A549 (cell line): ENCODE measurements around the gene MFSD2A.

Experiments
- BHLHE40 ChIP-seq: IDR thresholded peaks from 2 replicates; pipeline ENCODE4 v1.6.1; 2012; ENCODE audit warnings: low read depth, low read length, inconsistent platforms
- CBX2 ChIP-seq: fragments of 200-600 bp; sonication (generic); IDR thresholded peaks from 2 replicates; pipeline ENCODE4 v1.6.1; 2016; ENCODE audit warnings: low read depth, mild to moderate bottlenecking, borderline replicate concordance
- CTCF ChIP-seq: fragments of >200 bp; sonication (Bioruptor Twin); formaldehyde crosslinking; IDR thresholded peaks from 3 replicates; pipeline ENCODE4 v1.5.1; 2016
- EP300 ChIP-seq, 2 experiments: fragments of >200 bp; sonication (Bioruptor Twin); formaldehyde crosslinking; IDR thresholded peaks; 2 replicates in 1 of 2; 3 replicates in 1 of 2; pipeline ENCODE4 v1.6.1; 2016 to 2017
- HMGXB4 ChIP-seq: fragments of 250-450 bp; sonication (Bioruptor Pico); IDR thresholded peaks from 2 replicates; pipeline ENCODE4 v1.5.0; 2021; ENCODE audit warnings: mild to moderate bottlenecking, moderate library complexity, borderline replicate concordance
- HOXB5 ChIP-seq: fragments of 250-450 bp; sonication (Bioruptor Pico); IDR thresholded peaks from 2 replicates; pipeline ENCODE4 v1.5.0; 2020; ENCODE audit warnings: mild to moderate bottlenecking, moderate library complexity
- KDM1A ChIP-seq: fragments of 200-600 bp; sonication (generic); IDR thresholded peaks from 2 replicates; pipeline ENCODE4 v1.6.1; 2016; ENCODE audit warnings: low read depth, mild to moderate bottlenecking
- MAX ChIP-seq: IDR thresholded peaks from 2 replicates; pipeline ENCODE4 v1.6.1; 2012
- MAZ ChIP-seq: fragments of 150-350 bp; IDR thresholded peaks from 2 replicates; pipeline ENCODE4 v1.6.1; 2014; ENCODE audit warnings: antibody characterized with exemption, low read depth, low read length, borderline replicate concordance
- POLR2A ChIP-seq: IDR thresholded peaks from 2 replicates; pipeline ENCODE4 v1.6.1; 2012; ENCODE audit warnings: mild to moderate bottlenecking, low read length
- REST ChIP-seq: fragments of 200-600 bp; sonication (generic); IDR thresholded peaks from 2 replicates; pipeline ENCODE4 v1.6.1; 2016; ENCODE audit warnings: antibody characterized with exemption, mild to moderate bottlenecking, moderate library complexity
- SREBF2 ChIP-seq: fragments of 450-650 bp; IDR thresholded peaks from 2 replicates; pipeline ENCODE4 v1.6.1; 2014; ENCODE audit warnings: mild to moderate bottlenecking, moderate library complexity
- USF2 ChIP-seq: fragments of 450-650 bp; IDR thresholded peaks from 2 replicates; pipeline ENCODE4 v1.6.1; 2014; ENCODE audit warnings: antibody characterized with exemption

GRCh38 chr1:39936724-39937491 lies 18.0 kb upstream of the MFSD2A start:
- no peak for TF ChIP-seq HMGXB4 (CRISPR knock-in tag)
- TF ChIP-seq CTCF: no peak
- no peak for TF ChIP-seq KDM1A
- TF ChIP-seq SREBF2: no peak
- TF ChIP-seq EP300 (IDR thresholded peaks at IDR 0.05): no peak
- TF ChIP-seq HOXB5: no peak
- TF ChIP-seq USF2: no peak
- no peak for TF ChIP-seq MAZ
- TF ChIP-seq REST: no peak
- TF ChIP-seq POLR2A: no peak
- no peak for TF ChIP-seq MAX
- no peak for TF ChIP-seq BHLHE40
- no peak for TF ChIP-seq CBX2
